GM19043 (cell line): Measurements from ENCODE around the gene RBM38.

Source experiments
- ATAC-seq: cut with Tn5 transposase; IDR thresholded peaks from one replicate; pipeline ENCODE4 v1.9.1; 2021; ENCODE audit warnings: low read depth; ENCODE audit not compliant: unreplicated experiment

RBM38 gene

GRCh38 chr20:57374343-57374930 is 16.8 kb upstream of the RBM38 start:
- no peak for ATAC-seq

GRCh38 chr20:57374931-57375651 is 16.1 kb upstream of the RBM38 start:
- ATAC-seq, result no peak

- no peak for ATAC-seq
These were observed 15.5 kb upstream of the RBM38 start for GRCh38 chr20:57375652-57376230.

- no peak for ATAC-seq
These were observed 13.8 kb upstream of the RBM38 start for GRCh38 chr20:57377350-57377749.

DNA sequence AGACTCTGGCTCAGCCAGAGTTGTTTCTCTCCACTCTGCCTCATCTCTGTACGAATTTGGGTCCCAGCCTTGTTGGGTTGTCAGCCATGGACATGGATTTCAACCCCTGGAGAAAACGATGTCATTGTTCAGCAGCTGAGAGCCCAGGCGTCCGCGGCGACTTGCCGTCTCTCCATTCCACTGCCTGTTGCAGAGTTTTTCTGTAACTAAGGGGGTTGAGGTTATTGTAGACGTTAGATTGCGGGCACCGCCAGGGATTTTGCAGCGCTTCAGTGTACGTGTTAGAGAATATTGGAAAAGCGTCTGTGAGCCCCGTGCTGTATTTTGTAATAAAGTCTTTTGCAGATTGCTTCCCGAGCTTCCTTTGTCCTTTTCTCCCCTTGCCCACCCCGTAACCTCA is 13.1 kb upstream of the RBM38 start:
- no peak for ATAC-seq

GRCh38 chr20:57378646-57379262 is 12.4 kb upstream of the RBM38 start:
- no peak for ATAC-seq

DNA sequence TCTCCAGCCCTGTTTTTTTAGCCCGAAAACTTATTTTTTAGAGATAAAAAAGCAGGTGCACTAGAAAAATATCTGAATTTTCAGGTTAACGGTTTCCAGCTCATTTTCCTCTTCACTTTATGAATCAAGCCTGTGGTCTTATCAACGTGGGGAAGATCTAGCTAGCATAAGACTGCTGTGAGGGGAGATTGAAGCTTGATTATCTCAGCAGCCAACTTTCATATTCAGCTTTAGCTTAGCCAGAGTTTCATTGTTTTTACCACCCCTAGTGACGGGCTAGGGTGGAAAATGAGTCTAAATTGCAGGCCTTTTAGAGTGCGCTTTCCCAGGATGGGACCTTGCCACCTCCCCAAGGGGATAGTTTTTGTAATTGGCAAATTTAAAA is 11.9 kb upstream of the RBM38 start:
- no peak for ATAC-seq

DNA sequence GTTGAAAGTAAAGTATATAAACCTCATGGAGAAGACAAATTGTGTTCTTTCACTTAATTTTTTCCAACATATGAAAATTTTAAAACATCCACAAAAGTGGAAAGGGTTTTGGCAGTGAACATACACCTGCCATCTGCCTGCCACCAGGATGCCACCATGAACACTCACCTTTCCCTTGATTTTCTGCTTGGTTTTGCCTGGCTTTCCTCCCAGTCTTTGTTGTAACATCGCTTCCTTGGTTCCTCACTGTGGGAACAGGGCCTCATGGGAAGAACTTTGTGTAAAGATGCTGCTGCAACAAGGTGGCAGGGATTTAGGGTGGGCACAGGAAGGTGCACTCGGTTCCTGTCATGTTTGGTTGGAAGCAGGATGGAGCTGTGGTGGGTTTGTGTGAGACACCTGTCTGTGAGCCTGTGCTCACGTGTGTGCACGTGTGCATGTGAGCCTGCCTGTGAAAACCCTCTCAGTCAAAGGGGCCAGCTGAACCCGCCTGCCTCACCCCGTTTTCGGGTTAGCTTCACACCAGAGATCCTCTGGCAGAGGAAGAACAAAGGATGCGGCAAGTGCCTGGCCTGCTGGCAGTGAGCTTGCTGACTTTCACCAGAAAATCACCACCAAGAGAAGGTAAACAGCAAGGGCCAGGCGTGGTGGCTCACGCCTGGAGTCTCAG is 11.0 kb upstream of the RBM38 start:
- ATAC-seq, result no peak

DNA sequence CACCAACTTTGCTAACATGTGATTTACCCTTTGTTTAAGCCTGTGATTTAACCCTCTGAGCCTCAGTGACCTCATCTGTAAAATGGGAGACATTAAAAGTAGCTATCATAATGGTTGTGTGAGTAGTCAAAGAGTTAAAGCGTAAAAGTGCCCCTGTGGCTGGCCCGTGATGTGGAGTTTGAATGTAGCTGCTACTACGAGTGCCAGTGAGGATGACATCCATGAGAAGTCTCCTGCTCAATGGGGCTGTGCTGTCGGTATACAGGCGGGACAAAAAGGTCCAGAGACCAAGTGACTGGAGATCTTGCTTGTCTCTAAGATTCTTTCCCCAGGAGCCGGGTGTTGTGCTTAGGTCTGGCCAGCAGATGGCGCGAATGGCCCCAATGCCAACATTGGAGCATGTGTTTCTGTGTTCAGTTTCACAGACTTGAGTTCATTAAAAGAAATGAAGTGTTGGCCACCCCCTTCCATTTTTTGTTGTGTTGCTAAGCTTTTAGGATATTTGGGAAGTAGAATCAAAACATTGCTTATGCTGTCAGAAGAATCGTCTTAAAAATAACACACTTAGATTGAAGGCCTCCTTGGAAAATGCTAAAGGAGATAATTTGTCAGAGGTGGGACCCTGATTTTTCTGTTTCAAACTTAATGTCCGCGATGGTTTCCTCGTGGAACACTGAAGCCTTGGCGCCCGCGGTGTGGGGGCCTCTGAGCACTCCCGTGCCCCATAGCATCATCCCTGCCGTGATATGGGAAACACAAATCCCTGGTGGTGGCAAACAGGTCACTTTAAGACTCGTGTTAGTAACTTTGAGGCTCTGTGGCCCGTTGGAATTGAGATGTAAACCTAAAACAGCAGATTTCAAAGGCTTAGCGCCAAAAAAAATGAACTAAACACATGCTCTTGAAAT is 9.3 kb upstream of the RBM38 start:
- no peak for ATAC-seq

DNA sequence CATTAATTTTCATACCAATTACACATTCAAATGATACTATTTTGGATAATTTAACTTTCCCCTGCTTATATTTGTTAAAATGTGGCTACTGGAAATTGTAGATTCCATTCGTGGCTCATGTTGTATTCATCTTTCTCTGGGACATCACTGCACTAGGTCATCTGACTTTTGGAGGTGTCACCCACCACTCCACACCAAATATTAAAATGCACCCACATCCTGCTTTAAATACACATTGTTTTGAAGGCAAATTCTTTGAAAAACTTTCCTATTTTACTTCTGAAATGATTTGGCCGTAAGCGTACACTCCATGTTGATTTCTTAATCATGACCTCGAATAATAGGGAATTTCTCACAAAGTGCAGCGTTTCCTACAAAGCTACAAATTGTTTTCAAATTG is 8.7 kb upstream of the RBM38 start:
- ATAC-seq, result no peak

DNA sequence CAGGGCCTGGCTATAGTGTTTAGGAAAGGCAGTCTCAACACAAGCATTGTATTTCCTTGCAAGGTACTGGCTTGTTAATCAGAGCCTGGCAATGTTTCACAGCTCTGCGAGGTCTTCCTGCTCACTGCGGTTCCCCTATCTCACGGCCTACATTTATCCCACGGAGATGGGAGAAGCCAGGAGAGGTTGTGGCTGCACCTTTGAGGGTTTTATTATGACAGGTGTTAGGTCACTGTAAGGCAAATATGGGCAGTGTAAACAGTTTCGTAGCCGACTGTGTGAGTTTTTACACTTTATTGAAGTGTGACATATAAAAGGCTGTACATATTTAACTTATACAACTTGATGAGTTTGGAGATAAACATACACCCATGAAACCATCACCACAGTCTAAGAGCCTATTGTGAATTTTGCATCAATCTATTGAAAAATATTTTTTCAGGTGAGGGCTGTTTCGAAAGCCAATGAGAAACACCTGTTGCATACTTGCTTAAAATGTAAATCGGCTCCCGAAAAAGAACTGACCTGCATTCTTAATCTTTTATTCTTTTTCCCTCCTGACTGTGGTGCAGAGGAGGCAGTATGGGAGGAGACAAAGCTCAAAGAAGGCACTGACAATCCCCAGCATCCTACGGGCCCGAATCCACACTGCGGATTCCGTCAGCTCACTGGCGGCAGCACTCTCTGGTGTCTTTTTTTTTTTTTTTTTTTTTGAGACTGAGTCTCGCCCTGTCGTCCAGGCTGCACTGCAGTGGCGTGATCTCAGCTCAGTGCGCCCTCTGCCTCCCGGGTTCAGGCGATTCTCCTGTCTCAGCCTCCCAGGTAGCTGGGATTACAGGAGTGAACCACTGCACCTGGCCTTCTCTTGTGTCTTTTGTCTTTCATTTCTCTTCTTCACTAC is 7.5 kb upstream of the RBM38 start:
- ATAC-seq, result no peak

DNA sequence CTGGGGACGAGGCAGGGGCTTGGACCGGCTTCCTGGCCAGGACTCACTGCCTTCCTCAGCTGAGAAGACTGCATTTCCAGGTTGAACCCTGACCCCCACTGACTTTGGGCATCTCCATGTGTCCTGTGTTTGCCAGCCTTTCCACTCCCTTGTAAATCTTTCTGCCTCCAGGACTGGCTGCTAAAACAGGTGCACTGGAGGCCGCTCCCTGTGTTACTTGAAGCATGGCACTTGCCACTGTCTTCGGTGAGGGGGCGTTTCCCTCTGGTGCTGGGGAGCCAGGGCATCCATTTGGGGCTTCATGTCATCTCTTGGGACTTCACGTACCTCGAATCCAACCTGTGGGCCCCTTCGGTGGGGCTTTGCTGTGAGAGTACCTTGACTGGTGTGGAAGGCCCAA is 6.7 kb upstream of the RBM38 start:
- no peak for ATAC-seq

DNA sequence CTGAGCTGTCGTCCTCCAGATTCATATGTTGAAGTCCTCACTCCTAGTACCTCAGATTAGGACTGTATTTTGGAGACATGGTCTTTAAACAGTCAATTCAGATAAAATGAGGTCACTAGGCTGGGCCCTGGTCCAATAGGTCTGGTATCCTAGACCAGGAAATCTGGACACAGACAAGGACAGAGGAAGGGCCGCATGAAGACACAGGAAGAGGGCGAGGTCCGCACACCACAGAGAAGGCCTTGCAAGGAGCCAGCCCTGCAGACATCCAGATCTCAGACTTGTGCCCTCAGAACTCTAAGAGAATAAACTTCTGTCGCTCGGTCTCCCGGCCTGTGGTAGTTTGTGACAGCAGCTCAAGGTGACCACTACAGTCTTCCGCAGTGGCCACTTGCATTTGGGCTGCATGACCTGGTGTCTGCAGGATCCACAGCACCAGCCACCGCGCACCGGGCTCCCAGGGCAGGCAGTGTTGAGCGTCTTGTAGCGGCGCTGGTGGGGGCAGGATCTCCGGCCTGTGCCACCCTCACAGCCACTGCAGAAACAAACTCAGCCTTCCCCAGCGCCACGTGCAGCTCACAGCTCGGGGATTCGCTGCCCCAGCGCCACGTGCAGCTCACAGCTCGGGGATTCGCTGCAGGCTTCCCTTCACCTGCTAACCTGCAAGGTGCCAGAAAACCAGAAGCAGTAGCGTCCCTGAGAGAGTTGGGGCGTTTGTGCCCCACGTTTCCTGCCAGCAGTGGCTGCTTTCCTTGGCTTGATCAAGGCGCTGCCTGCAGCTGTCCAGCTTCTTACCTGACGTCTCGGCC is 6.0 kb upstream of the RBM38 start:
- no peak for ATAC-seq

- no peak for ATAC-seq
These were observed 5.3 kb upstream of the RBM38 start for GRCh38 chr20:57385940-57386339.

DNA sequence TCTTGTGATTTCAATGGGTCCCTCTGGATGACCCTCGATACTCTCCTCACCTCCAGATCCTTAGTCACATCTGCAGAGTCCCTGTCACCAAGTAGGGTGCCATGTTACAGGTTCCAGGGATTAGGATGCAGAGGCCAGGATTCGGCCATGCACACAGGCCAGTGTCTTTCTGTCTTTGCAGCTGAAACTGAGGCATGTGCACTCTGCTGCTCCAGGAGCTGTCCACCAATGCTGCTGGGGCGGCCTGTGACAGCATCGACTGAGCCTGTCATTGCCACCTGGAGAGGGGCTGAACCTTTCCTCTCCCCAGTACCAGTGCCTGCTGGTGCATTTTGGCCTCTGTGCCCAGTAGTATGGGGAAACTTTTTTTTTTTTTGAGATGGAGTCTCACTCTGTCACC is 4.4 kb upstream of the RBM38 start:
- no peak for ATAC-seq

DNA sequence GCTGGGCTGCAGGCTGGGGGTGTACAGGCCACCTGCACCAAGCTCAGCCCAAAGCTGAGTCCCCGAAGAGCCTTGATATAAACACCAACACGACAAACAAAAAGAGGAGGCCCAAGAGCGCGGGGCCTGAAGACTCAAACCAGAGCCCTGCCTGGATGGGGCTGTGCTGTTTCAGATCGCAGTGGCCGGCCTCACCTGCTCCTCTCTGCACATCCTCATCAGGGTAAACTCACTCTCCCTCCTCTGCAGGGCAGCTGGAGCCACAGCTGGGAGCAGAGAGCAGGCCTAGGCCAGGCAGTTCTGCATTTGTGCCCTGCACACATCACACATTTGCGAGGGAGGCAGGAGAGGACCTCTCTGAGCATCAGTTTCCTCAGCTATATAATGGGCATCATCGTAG is 3.7 kb upstream of the RBM38 start:
- no peak for ATAC-seq

- no peak for ATAC-seq
These were observed 3.2 kb upstream of the RBM38 start for GRCh38 chr20:57387945-57388371.

GRCh38 chr20:57388953-57389694 is 2.1 kb upstream of the RBM38 start:
- ATAC-seq, result no peak
